Upper lobe of left lung (tissue), 6 donors: ENCODE measurements around the gene ANKRD52. TPM values are rescaled to one million over a fixed set of nuclear protein-coding genes. Genes with fewer than 3 reads are reported as not detected.
A peak's percentile ranks its signal among the peaks of the same experiment; 100 is the strongest.

Experiments
- ATAC-seq, 2 donors: fragments of 200-7000 bp; cut with Tn5 transposase; one replicate each; pipeline ENCODE4 v1.9.1; 2022; ENCODE audit warnings: mild to moderate bottlenecking in 2 of 2, moderate library complexity in 2 of 2; ENCODE audit not compliant: low FRiP score in 2 of 2
- DNase-seq, 2 donors: peaks; one replicate each; pipeline ENCODE4 v3.0.0-alpha.2; 2019 to 2020
- H3K27ac ChIP-seq, 4 donors: fragments of 200-600 bp; sonication (generic); one replicate each; pipeline ENCODE4 v1.5.1; 2016 to 2019
- H3K27me3 ChIP-seq, 4 donors: fragments of 200-600 bp; sonication (generic); one replicate each; pipeline ENCODE4 v1.5.1; 2017 to 2019
- H3K36me3 ChIP-seq, 4 donors: fragments of 200-600 bp; sonication (generic); one replicate each; pipeline ENCODE4 v1.5.1; 2016 to 2019
- H3K4me1 ChIP-seq, 4 donors: fragments of 200-600 bp; sonication (generic); one replicate each; pipeline ENCODE4 v1.5.1; 2018 to 2019
- H3K4me3 ChIP-seq, 4 donors: fragments of 200-600 bp; sonication (generic); one replicate each; pipeline ENCODE4 v1.5.1; 2017 to 2019; ENCODE audit warnings: mild to moderate bottlenecking in 2 of 4, moderate library complexity in 1 of 4
- H3K9me3 ChIP-seq, 4 donors: fragments of 200-600 bp; sonication (generic); one replicate each; pipeline ENCODE4 v1.5.1; 2018 to 2019
- CTCF ChIP-seq, 6 experiments: fragments of 450-650 bp in 4 of 6; fragments of 200-600 bp in 2 of 6; sonication (generic) in 2 of 6; IDR thresholded peaks; one replicate each; pipeline ENCODE4 v1.5.1; 2016 to 2019; ENCODE audit warnings: antibody characterized with exemption in 6 of 6
- EP300 ChIP-seq, 4 donors: sonication (generic); formaldehyde crosslinking; IDR thresholded peaks; one replicate each; pipeline ENCODE4 v1.5.1; 2017; ENCODE audit warnings: antibody characterized with exemption in 4 of 4, control low read depth in 2 of 4
- POLR2A ChIP-seq, 4 donors: fragments of 450-650 bp; IDR thresholded peaks; one replicate each; pipeline ENCODE4 v1.5.1; 2016 to 2017; ENCODE audit warnings: antibody characterized with exemption in 4 of 4, mild to moderate bottlenecking in 2 of 4
- POLR2AphosphoS5 ChIP-seq, 2 donors: sonication (generic); formaldehyde crosslinking; IDR thresholded peaks; one replicate each; pipeline ENCODE4 v1.5.1; 2017; ENCODE audit warnings: antibody characterized with exemption in 2 of 2
- WGBS, 2 donors: methylation state at CpG; one replicate each; pipeline ENCODE4 v1.1.5; 2017 to 2018; 5-methylcytosine and 5-hydroxymethylcytosine counted together
- total RNA-seq, 6 donors: library from RNA; depleted of rRNA in 4 of 6; stranded (reverse); fragments of >200 nt in 4 of 6; gene quantifications; one replicate each; pipeline versions ENCODE4 v1.1.0 to v1.2.1, GENCODE V29; 2016 to 2021
- donor health status: DM: no; HTN: no; CAD: no; lungs with moderate emphysema.
- donor health status: DM: no; HTN: yes; CAD: no; lungs with severe emphysema.

The ANKRD52 gene
- total RNA-seq, 6 donors from 2014 or later: 17.6 to 48.2 (median 28.8) TPM

- Histone ChIP-seq H3K27ac (no peak overlapping the region), H3K36me3 (peaks cover 0 to under 1% (median 0%) of the 10 kb centered on the region in 4 donors), H3K4me1 (peaks cover 22 to 30% (median 25%) of the 10 kb centered on the region in 4 donors), H3K4me3 (no peak overlapping the region), H3K27me3 (no peaks in the 10 kb centered on the region), H3K9me3 (no peaks in the 10 kb centered on the region)
- TF ChIP-seq CTCF (IDR thresholded peaks at IDR 0.05) (no peak), POLR2A (IDR thresholded peaks at IDR 0.05) (no peak), POLR2AphosphoS5 (IDR thresholded peaks at IDR 0.05) (no peak), EP300 (IDR thresholded peaks at IDR 0.05) (no peak)
- no peak for DNase-seq
- ATAC-seq: peak in 1 of 2 donors; percentile 14
- WGBS, 2 donors: 82 to 90% methylated on average over 5 of the region's 5 CpGs
These were observed 3.5 kb upstream of the ANKRD52 start for GRCh38 chr12:56261503-56262232.

GRCh38 chr12:56260921-56261320 is 2.7 kb upstream of the ANKRD52 start:
- H3K4me1 ChIP-seq: peaks cover 21 to 31% (median 27%) of the 10 kb centered on the region in 4 donors
- peaks cover 0 to 8% (median 2%) of the 10 kb centered on the region in 4 donors for H3K36me3 ChIP-seq
- ATAC-seq: no peak
- no peak for TF ChIP-seq CTCF (IDR thresholded peaks at IDR 0.05)
- TF ChIP-seq POLR2AphosphoS5 (IDR thresholded peaks at IDR 0.05): no peak
- H3K27me3 ChIP-seq: no peaks in the 10 kb centered on the region
- H3K9me3 ChIP-seq: no peaks in the 10 kb centered on the region
- H3K27ac ChIP-seq: no peak overlapping the region
- DNase-seq: no peak
- 91 to 97% methylated on average over 3 of the region's 3 CpGs for WGBS, 2 donors
- H3K4me3 ChIP-seq: no peak overlapping the region

- TF ChIP-seq EP300 (IDR thresholded peaks at IDR 0.05) (no peak), POLR2A (IDR thresholded peaks at IDR 0.05) (no peak), CTCF (IDR thresholded peaks at IDR 0.05) (no peak), POLR2AphosphoS5 (IDR thresholded peaks at IDR 0.05) (no peak)
- Histone ChIP-seq H3K36me3 (peaks cover 0 to 11% (median 7%) of the 10 kb centered on the region in 4 donors), H3K4me1 (peaks cover 21 to 32% (median 30%) of the 10 kb centered on the region in 4 donors), H3K27ac (no peak overlapping the region), H3K4me3 (no peak overlapping the region), H3K9me3 (no peaks in the 10 kb centered on the region), H3K27me3 (no peaks in the 10 kb centered on the region)
- no peak for DNase-seq
- no peak for ATAC-seq
- 90 to 94% methylated on average over 8 of the region's 8 CpGs for WGBS, 2 donors
These were observed 2.2 kb upstream of the ANKRD52 start for GRCh38 chr12:56260380-56260779.

- TF ChIP-seq POLR2A (IDR thresholded peaks at IDR 0.05) (no peak), EP300 (IDR thresholded peaks at IDR 0.05) (no peak), POLR2AphosphoS5 (IDR thresholded peaks at IDR 0.05) (no peak), CTCF (IDR thresholded peaks at IDR 0.05) (no peak)
- H3K36me3 ChIP-seq: peaks cover 3 to 22% (median 20%) of the 10 kb centered on the region in 4 donors
- peaks cover 21 to 32% (median 32%) of the 10 kb centered on the region in 4 donors for H3K4me1 ChIP-seq
- H3K9me3 ChIP-seq: no peaks in the 10 kb centered on the region
- WGBS, 2 donors: 10 to 12% methylated on average over 9 of the region's 9 CpGs
- H3K27ac ChIP-seq: peak overlapping the region; percentile 80 to 92 (median 86)
- no peak for DNase-seq
- no peaks in the 10 kb centered on the region for H3K27me3 ChIP-seq
- H3K4me3 ChIP-seq: peak overlapping the region; percentile 36 to 93 (median 86)
- no peak for ATAC-seq
These were observed 618 bp upstream of the ANKRD52 start for GRCh38 chr12:56258820-56259183.
